ENCODE results near the gene NDUFA9.

- no peak for TF ChIP-seq PAF1 (CRISPR knock-in tag; IDR thresholded peaks at IDR 0.05)
- no peak for TF ChIP-seq GTF2F1 (IDR thresholded peaks at IDR 0.05; ENCODE audit: low read length)
- TF ChIP-seq MYC (CRISPR knock-in tag; IDR thresholded peaks at IDR 0.05; ENCODE audit: borderline replicate concordance) = no peak
- no peak for TF ChIP-seq ZNF569 (CRISPR knock-in tag; IDR thresholded peaks at IDR 0.05; ENCODE audit: borderline replicate concordance)
- TF ChIP-seq ZFYVE20 (CRISPR knock-in tag; IDR thresholded peaks at IDR 0.05; ENCODE audit: borderline replicate concordance, low read depth) = no peak
- TF ChIP-seq, protein P1, sequence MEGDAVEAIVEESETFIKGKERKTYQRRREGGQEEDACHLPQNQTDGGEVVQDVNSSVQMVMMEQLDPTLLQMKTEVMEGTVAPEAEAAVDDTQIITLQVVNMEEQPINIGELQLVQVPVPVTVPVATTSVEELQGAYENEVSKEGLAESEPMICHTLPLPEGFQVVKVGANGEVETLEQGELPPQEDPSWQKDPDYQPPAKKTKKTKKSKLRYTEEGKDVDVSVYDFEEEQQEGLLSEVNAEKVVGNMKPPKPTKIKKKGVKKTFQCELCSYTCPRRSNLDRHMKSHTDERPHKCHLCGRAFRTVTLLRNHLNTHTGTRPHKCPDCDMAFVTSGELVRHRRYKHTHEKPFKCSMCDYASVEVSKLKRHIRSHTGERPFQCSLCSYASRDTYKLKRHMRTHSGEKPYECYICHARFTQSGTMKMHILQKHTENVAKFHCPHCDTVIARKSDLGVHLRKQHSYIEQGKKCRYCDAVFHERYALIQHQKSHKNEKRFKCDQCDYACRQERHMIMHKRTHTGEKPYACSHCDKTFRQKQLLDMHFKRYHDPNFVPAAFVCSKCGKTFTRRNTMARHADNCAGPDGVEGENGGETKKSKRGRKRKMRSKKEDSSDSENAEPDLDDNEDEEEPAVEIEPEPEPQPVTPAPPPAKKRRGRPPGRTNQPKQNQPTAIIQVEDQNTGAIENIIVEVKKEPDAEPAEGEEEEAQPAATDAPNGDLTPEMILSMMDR (CRISPR knock-in tag; IDR thresholded peaks at IDR 0.05) = no peak
- TF ChIP-seq PHF8 (CRISPR knock-in tag; IDR thresholded peaks at IDR 0.05) = no peak
- TF ChIP-seq ZNF34 (CRISPR knock-in tag; IDR thresholded peaks at IDR 0.05; ENCODE audit: borderline replicate concordance) = no peak
- no peak for TF ChIP-seq KDM5A (IDR thresholded peaks at IDR 0.05; ENCODE audit: borderline replicate concordance, low read length)
- no peak for TF ChIP-seq HDAC2 (CRISPR knock-in tag; IDR thresholded peaks at IDR 0.05)
Observed at GRCh38 chr12:4626543-4626942, 22.4 kb upstream of the NDUFA9 start.
